ENCODE measurements around the gene FAM83C. TPM values are rescaled to one million over a fixed set of nuclear protein-coding genes. Genes with fewer than 3 reads are reported as not detected.

The FAM83C gene
- 0.20 TPM in 1 of 2 replicates, not detected in the other for total RNA-seq (2014; rRNA removed; shearing (Covaris generic); ENCODE audit: low replicate concordance)

DNA sequence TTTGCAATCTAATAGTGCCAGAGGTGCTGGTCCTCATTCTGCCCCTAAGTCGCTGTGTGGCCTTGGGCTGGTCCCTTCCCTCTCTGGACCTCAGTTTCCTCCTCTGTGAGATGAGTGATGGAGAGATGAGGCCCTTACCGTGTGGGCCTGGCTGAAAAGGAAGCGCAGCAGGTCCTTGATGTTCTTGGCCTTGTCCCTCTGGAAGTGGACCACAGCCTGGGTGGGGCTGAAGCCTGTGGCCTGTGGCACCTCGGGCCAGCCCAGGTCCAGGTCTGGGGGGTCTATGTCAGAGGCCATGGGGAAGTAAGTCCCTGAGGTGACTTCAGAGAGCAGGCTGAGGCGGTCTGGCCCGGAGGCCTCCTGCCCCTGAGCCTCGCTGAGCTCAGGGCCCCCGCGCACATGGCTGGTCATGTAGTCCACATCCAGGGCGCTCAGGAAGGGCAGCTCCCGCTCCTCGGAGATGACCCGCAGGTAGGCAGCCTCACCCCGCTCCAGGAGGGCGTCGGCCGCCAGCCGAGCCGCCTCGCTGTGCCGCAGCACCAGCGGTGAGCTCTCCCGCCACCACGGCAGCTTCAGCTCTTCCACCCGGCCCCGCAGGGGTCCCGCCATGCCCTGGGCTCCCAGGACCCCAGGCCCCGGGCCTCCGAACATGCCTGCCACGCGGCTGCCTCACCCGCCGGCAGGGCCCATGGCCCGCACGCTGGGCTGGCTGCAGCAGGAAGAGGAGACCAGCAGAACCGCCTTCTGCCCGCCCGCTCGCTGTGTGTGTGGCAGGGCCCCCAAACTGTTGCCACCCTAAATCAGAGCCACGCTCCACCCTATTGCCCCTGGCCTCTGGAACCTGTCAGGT lies at the start of gene FAM83C:
Gene FAM83C, minus strand, starts transcription at position 772 of the 850 bp plus-strand sequence. Its CDS starts 121 bp downstream, at position 651.
- no peak for DNase-seq (ENCODE audit: low read depth)
- in situ Hi-C loops (cut with HindIII; ENCODE audit: low pct_unique_long_range_greater_than_20kb, low sequenced_read_pairs): no loop called here

DNA sequence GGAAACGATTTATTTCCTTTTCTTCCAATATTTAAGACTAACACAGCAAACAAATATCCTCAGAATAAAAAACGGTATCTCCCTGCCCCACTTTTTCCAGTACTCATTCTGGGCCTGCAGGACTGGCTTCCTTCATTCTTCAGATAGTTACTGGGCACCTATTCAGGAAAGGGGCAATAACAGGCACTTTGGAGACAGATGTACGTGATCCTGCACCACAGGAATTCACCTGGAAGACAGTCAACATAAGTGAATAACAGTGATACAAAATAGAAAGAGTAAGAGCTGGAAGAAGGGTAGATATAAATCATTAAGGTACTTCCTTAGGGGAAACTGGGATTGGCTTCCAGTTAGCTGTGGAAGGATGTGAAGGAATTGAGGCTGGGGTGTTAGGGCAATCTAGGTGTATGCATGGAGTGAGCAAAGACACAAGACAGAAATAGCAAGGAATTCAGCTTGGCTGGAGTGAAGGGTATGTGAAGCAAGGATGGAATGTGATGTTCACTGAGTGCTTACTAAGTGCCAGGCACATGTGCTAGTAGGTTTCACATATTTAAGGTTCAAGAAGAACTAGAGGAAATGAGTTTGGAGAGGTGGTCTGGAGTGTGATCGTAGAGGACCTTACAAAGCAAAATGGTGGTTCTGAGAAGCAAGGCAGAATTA lies 49.3 kb upstream of the FAM83C start:
- in situ Hi-C loops (cut with HindIII; ENCODE audit: low pct_unique_long_range_greater_than_20kb, low sequenced_read_pairs): no loop called here
- no peak for DNase-seq (ENCODE audit: low read depth)

DNA sequence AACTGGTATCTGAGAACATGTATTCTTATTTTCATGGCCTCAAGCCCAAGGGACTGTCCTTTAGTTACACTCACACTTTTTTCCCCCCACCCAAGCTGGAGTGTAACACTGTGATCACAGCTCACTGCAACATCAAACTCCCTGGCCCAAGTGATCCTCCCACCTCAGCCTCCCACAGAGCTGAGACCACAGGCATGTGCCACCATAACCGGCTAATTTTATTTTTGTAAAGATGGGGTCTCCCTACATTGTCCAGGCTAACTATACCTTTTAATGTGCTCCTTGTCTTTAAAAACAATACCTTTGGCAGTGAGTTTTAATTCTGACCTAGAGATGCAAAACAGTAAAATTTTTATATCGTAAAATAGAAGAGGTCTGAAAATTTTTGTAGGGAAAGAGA lies 48.2 kb upstream of the FAM83C start:
- no peak for DNase-seq (ENCODE audit: low read depth)
- in situ Hi-C loops (cut with HindIII; ENCODE audit: low pct_unique_long_range_greater_than_20kb, low sequenced_read_pairs): no loop called here

DNA sequence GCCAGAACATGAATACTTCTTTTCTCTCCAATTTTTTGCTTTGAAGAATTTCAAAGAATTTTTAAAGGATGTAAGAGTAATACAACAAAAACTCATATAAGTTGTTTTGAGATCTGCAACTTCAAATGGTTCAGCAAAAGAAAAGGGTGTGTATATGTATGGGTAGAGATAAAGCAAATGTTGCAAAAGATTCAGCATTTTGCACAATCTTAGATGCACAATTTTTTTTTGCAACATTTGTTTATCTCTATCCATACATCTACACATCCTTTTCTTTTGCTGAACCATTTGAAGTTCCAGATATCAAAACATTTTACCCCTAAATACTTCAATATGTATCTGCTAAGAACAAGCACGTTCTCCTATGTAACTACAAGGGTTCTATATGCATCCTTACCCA lies 47.4 kb upstream of the FAM83C start:
- in situ Hi-C loops (cut with HindIII; ENCODE audit: low pct_unique_long_range_greater_than_20kb, low sequenced_read_pairs): no loop called here
- DNase-seq (ENCODE audit: low read depth): no peak

DNA sequence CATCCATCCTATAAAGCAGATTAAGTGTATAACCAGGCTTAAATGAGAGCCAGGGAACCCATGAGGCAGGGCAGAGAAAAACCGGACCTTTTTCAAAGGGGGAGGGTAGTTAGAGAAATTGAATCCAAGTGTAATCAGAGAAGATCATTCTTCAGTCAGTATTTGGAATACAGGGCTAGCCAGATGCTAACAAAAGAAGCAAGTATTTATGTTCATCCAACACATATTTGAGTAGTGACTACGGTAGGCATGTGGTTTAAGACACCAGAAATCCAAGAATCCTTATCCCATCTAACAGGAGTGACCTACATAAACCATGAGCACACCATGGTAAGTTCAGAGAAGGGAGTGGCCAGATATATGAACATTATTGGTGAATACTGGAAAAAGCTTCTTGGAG lies 46.8 kb upstream of the FAM83C start:
- peak; percentile 29 for DNase-seq (ENCODE audit: low read depth)
- in situ Hi-C loops (cut with HindIII; ENCODE audit: low pct_unique_long_range_greater_than_20kb, low sequenced_read_pairs): no loop called here

DNA sequence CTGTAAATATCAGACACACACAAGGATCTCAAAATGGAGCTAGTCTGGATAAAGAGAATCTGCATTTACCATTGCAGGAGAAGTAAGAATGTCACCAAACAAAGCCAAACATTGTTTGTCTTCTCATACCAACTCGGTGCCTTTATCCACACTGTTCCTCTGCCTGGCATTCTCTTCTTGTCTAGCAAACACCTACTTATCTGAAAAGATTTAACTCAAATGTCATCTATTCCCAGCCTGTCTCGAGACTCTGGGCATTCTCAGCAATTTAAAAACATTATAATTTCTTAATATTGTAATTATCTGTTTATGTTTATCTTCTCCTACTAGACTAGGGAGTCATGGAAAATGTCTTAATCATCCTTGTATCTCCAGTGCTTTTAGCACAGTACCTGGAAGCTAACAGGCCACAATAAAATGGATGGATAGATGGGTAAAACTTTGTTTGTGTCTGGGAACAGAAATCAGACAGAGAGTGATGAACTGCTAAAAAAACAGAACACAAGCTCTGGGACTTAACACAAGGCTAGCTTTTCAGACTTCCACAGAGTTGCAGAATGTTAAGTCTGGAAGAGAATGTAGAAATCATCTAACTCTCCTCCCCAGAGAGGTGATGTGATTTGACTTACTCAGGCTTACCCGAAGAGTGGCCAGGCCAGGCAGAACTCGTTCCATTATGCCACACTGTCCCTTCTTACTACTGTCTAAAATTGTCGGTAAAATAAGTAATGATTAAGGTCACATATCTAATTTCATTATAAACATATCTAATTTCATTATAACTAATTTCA lies 42.3 kb upstream of the FAM83C start:
- in situ Hi-C loops (cut with HindIII; ENCODE audit: low pct_unique_long_range_greater_than_20kb, low sequenced_read_pairs): no loop called here

DNA sequence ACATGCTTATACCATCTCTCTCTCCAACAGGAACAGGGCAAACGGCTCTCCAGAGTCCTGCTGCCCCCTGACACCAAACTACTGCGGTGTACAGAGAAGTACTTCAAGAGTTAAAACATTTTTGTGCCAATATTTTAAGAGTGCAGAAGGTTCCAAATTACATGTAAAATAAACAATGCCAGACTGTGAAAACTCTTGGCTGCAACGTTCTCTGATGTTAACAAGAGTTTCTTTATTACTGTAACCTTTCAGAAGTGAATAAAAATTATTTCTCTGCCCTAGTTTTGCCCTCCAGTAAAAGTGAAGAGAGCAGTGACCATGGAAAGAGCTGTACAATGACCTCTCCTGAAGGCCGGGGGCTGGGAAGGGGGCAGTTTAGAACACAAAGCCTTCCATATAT lies 41.4 kb upstream of the FAM83C start:
- in situ Hi-C loops (cut with HindIII; ENCODE audit: low pct_unique_long_range_greater_than_20kb, low sequenced_read_pairs): no loop called here
- no peak for DNase-seq (ENCODE audit: low read depth)

More for the DNA sequence above, 42.3 kb upstream of the FAM83C start:
- DNase-seq (ENCODE audit: low read depth): no peak

DNA sequence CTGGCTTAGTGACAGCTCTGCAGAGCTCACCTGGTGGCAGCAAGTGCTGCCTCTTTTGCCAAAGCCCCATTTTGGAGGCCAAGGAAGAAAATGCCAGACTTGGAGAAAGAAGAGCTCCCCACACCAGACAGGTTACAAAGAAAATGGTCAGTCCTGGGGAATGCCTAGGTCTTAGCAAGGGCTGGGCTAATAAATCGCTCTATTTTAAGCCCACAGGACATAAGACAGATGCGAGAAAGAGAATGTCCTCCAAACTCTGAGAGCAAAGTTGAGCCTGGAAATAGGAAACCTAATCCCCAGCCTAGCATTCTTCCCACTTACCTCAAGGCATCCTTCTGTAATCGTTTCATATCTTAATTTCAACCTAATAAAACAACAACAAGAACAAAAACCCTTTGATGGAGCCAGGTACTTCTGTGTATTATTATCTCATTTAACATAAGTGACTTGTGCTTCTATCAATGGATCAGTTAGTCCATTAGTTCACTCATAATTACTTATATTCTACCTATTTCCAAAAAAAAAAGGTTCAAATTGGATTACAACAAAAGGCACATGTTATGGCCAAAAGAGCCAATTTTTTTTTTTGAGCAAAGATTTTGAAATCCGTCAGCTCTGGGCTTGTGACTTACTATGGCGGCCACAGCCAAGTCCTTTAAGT lies 40.4 kb upstream of the FAM83C start:
- DNase-seq (ENCODE audit: low read depth): no peak
- in situ Hi-C loops (cut with HindIII; ENCODE audit: low pct_unique_long_range_greater_than_20kb, low sequenced_read_pairs): no loop called here

DNA sequence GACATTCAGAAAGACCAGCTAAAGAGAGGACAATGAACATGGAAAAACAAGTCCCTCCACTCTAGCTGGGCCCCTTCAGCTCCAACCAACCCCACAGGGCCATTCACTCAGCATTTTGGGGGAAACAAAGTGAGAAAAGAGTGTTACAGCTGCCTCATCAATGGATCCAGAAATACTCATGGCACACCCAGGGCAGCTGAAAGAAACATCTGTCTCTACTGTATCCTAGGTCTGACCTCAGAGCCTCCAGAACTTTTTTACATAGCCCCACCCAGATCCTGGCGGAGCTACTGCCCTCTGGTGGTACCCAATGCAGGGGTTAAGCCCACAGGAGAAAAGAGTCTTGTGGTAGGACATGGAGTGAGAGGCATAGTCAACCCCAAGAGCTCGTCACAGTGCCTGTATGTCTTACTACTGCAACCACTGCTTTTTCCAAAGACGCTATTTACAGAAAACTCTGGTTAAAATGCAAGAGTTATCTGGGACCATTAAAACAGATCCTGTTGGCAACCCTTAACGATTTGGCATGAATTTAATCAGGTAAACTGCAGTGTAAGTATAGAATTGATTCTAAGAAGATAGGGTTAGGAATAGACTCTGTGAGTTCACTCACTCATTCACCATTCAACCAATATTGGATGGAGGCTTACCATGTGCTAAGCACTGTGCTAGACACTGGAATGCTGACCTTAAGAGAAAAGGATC lies 37.4 kb upstream of the FAM83C start:
- in situ Hi-C loops (cut with HindIII; ENCODE audit: low pct_unique_long_range_greater_than_20kb, low sequenced_read_pairs): no loop called here
- DNase-seq (ENCODE audit: low read depth): peak; percentile 62

DNA sequence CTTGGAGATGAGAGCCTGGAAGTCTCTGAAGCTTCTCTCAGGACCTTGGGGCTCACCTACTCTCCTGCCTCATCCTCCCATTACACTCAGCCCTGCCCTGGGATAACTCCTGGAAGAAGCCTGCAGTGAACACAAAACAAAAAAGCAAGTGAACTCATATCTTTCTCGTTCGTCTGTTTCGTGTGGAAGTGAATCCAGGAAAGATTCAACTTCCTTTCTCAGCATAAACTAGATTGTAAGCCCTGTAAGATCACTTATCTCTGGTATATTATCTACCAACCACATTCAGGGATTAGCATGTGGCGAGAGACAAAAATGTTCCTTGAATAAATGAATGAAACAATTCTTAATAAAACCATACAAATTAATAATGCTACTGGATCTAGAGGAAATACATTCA lies 36.5 kb upstream of the FAM83C start:
- in situ Hi-C loops (cut with HindIII; ENCODE audit: low pct_unique_long_range_greater_than_20kb, low sequenced_read_pairs): no loop called here
- DNase-seq (ENCODE audit: low read depth): no peak

DNA sequence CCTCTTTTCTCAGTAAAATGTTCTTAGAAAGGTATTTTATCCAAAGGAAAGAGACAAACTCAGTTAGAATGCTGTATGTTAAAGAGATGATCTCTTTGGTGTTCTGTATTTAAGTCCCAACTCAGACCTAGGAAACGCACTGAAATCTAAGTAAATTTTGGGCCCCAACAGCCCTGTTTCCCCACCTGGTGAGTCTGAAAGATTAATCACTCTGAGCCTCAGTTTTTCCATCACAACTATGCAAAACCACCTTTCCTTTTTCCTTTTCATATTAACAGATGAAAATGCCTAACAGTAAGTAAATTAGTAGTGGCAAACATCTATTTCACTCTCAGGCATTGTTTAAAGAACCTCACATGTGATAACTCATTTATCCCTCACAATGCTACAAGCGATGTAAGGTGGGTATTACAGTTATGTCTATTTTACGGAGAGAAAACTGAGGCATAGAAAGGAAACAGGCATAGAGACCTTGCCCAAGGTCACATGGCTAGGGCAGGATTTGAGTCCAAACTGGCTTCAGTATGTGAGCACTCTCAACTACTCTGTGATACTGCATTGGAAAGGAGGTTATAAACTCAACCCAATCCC lies 36.0 kb upstream of the FAM83C start:
- no peak for DNase-seq (ENCODE audit: low read depth)
- in situ Hi-C loops (cut with HindIII; ENCODE audit: low pct_unique_long_range_greater_than_20kb, low sequenced_read_pairs): no loop called here

DNA sequence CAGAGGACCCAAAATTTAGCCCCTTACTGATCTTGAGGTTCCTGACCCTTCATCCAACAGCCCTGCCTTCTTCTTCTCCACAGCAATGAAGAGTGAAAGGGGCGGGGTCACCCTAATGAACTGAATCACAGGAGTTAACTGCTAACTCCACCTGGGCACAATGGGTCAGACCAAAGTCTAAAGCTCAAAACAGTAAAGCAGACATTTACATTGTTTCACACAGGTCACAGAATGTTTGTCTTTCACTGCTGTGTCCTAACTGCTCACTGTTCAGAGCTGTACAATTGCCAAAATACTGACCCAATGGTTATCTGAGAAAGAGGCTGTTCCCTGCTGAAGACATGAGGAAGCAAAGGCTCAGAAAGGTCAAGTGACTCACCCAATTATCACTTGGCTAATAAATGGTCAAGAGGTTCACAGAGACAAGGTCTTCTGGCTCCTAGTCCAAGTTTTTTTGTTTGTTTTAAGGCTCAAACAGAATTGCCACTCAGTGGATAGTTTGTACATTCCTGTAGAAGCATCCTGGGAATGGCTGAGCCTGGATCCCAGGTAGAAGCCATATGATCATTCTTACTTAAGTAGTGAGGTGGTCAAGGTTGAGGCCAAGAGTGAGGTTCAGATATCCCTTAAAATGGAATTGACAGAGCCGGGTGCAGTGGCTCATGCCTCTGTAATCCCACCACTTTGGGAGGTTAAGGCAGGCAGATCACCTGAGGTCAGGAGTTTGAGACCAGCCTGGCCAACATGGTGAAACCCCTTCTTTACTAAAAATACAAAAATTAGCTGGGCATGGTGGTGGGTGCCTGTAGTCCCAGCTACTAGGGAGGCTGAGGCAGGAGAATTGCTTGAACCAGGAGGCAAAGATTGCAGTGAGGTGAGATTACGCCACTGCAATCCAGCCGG lies 35.1 kb upstream of the FAM83C start:
- peak; percentile 92 for DNase-seq (ENCODE audit: low read depth)
- in situ Hi-C loops (cut with HindIII; ENCODE audit: low pct_unique_long_range_greater_than_20kb, low sequenced_read_pairs): no loop called here

DNA sequence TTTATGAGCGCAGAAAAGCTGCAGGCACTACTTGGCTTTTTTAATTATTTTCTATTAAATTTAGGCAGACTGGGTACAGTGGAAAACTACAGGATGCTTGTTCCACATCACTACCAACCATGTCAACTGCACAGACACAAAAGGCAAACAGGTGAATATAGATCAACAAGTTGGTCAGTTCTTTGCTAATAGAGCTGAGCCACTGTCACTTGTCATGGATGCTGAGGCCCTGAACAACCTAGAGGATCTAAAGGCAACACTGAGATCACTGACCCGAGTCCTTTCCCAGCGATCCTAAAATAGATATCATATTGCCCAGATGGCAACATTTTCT lies 34.5 kb upstream of the FAM83C start:
- DNase-seq (ENCODE audit: low read depth): no peak
- in situ Hi-C loops (cut with HindIII; ENCODE audit: low pct_unique_long_range_greater_than_20kb, low sequenced_read_pairs): no loop called here

DNA sequence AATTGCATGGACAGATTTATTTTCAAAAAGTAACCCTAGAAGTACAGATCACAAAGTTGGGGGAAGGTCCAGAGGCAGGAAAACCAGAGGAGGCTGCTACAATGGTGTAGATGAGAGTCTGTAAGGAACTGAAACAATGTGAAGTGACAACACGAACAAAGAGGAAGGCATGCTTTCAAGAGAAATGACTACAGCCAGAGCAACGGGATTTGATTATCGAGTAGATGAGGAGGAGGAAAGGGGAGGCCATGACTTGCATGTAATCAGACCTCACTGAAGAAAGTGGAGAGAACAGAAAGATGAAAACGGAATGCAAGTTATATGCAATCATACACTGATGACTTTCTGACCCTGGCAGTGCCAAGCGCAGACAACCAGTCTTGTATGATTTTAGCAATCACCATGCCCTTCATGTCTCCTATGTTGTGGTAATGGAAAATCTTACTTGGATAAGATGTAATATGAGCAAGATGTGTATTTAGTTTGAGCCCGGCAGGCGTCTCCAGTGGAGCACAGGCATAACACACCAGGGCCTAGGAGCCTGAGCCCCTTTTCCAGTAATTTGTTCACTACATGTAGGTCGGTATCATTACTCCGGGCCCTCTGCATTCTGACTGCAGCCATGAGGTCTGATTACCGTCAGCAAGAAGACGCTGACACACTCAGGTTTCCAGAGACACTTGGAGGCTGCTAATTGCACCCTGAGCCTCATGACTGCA lies 34.0 kb upstream of the FAM83C start:
- in situ Hi-C loops (cut with HindIII; ENCODE audit: low pct_unique_long_range_greater_than_20kb, low sequenced_read_pairs): no loop called here
- DNase-seq (ENCODE audit: low read depth): no peak

DNA sequence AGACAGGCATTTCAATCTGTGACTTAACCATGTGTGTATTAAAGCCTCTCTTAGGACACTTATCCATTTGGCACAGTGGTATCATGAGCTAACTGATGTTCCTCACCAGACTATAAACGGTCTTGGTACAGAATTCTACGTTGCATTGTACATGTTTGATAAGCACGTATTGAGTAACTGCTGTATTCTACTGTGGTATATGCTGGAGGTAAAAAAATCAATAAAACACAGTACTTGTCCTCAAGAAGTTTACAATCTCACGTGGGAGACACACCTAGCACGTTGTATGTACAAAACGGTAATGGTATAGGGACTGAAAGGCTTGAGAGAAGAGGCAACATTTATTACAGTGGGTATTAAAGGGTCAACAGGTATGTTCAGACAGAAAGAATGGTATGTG lies 33.2 kb upstream of the FAM83C start:
- no peak for DNase-seq (ENCODE audit: low read depth)
- in situ Hi-C loops (cut with HindIII; ENCODE audit: low pct_unique_long_range_greater_than_20kb, low sequenced_read_pairs): no loop called here

All from Caki2 (cell line).